T-helper 1 cell treated with Interleukin-12 subunit alpha and Interleukin-12 subunit beta and Interleukin-4 antibody, amounts not matched to agents 30 μg/mL and 1 μg/mL, for 36 hours (primary cell): Measurements from ENCODE around the gene RLIM.

Experiments used
- H3K27ac Mint-ChIP-seq: one replicate; pipeline ENCODE4 v1.8.0; 2021; ENCODE audit warnings: mild to moderate bottlenecking, mixed read lengths
- H3K27me3 Mint-ChIP-seq: one replicate; pipeline ENCODE4 v1.8.0; 2021; ENCODE audit warnings: low read depth, mixed read lengths
- H3K36me3 Mint-ChIP-seq: one replicate; pipeline ENCODE4 v1.8.0; 2021; ENCODE audit warnings: low read depth, mixed read lengths
- H3K4me1 Mint-ChIP-seq: one replicate; pipeline ENCODE4 v1.8.0; 2021; ENCODE audit warnings: low read depth, mixed read lengths
- H3K4me3 Mint-ChIP-seq: one replicate; pipeline ENCODE4 v1.8.0; 2021; ENCODE audit warnings: mild to moderate bottlenecking, moderate library complexity, mixed read lengths
- H3K9me3 Mint-ChIP-seq: one replicate; pipeline ENCODE4 v1.8.0; 2021; ENCODE audit warnings: mixed read lengths

The RLIM gene

GRCh38 chrX:74551934-74552333, 62.5 kb downstream of the RLIM start:
- Mint-ChIP-seq H3K27me3 (no peaks in the 10 kb centered on the region), H3K4me1 (peaks cover 3% of the 10 kb centered on the region), H3K9me3 (no peaks in the 10 kb centered on the region), H3K27ac (no peak overlapping the region), H3K36me3 (no peaks in the 10 kb centered on the region), H3K4me3 (no peak overlapping the region)

- Mint-ChIP-seq H3K4me3 (no peak overlapping the region), H3K27me3 (no peaks in the 10 kb centered on the region), H3K4me1 (peaks cover 3% of the 10 kb centered on the region), H3K9me3 (no peaks in the 10 kb centered on the region), H3K36me3 (no peaks in the 10 kb centered on the region), H3K27ac (peak overlapping the region; percentile 59)
Observed at GRCh38 chrX:74550295-74550802, 64.1 kb downstream of the RLIM start.

GRCh38 chrX:74546984-74547383, 67.4 kb downstream of the RLIM start:
- H3K27ac Mint-ChIP-seq = no peak overlapping the region
- H3K4me1 Mint-ChIP-seq = peaks cover 3% of the 10 kb centered on the region
- no peak overlapping the region for H3K4me3 Mint-ChIP-seq
- H3K27me3 Mint-ChIP-seq = no peaks in the 10 kb centered on the region
- H3K9me3 Mint-ChIP-seq = no peaks in the 10 kb centered on the region
- H3K36me3 Mint-ChIP-seq = no peaks in the 10 kb centered on the region

- Mint-ChIP-seq H3K27me3 (no peaks in the 10 kb centered on the region), H3K36me3 (no peaks in the 10 kb centered on the region), H3K27ac (no peak overlapping the region), H3K9me3 (no peaks in the 10 kb centered on the region), H3K4me3 (no peak overlapping the region), H3K4me1 (peaks cover 3% of the 10 kb centered on the region)
Observed at GRCh38 chrX:74545880-74546523, 68.4 kb downstream of the RLIM start.

- Mint-ChIP-seq H3K36me3 (no peaks in the 10 kb centered on the region), H3K4me1 (peaks cover 6% of the 10 kb centered on the region), H3K9me3 (no peaks in the 10 kb centered on the region), H3K27me3 (no peaks in the 10 kb centered on the region), H3K4me3 (no peak overlapping the region), H3K27ac (no peak overlapping the region)
Observed at GRCh38 chrX:74540635-74541249, 73.7 kb downstream of the RLIM start.

- H3K27ac Mint-ChIP-seq = peak overlapping the region; percentile 45
- peak overlapping the region; percentile 75 for H3K4me3 Mint-ChIP-seq
- no peaks in the 10 kb centered on the region for H3K27me3 Mint-ChIP-seq
- H3K4me1 Mint-ChIP-seq = peaks cover 16% of the 10 kb centered on the region
- no peaks in the 10 kb centered on the region for H3K9me3 Mint-ChIP-seq
- peaks cover 1% of the 10 kb centered on the region for H3K36me3 Mint-ChIP-seq
Observed at GRCh38 chrX:74536832-74537371, 77.5 kb downstream of the RLIM start.

- Mint-ChIP-seq H3K27ac (no peak overlapping the region), H3K9me3 (no peaks in the 10 kb centered on the region), H3K4me1 (peaks cover 16% of the 10 kb centered on the region), H3K4me3 (peak overlapping the region; percentile 75), H3K27me3 (no peaks in the 10 kb centered on the region), H3K36me3 (peaks cover 1% of the 10 kb centered on the region)
Observed at GRCh38 chrX:74536152-74536831, 78.1 kb downstream of the RLIM start.

GRCh38 chrX:74535408-74536151, 78.8 kb downstream of the RLIM start:
- peak overlapping the region; percentile 75 for H3K4me3 Mint-ChIP-seq
- no peaks in the 10 kb centered on the region for H3K27me3 Mint-ChIP-seq
- H3K36me3 Mint-ChIP-seq = peaks cover 1% of the 10 kb centered on the region
- H3K27ac Mint-ChIP-seq = peak overlapping the region; percentile 69
- no peaks in the 10 kb centered on the region for H3K9me3 Mint-ChIP-seq
- H3K4me1 Mint-ChIP-seq = peaks cover 16% of the 10 kb centered on the region
